GM21447 (cell line): ENCODE results near the gene BCR.

Experiments
- ATAC-seq: cut with Tn5 transposase; IDR thresholded peaks from one replicate; pipeline ENCODE4 v1.9.1; 2021; ENCODE audit not compliant: unreplicated experiment

The BCR gene

DNA sequence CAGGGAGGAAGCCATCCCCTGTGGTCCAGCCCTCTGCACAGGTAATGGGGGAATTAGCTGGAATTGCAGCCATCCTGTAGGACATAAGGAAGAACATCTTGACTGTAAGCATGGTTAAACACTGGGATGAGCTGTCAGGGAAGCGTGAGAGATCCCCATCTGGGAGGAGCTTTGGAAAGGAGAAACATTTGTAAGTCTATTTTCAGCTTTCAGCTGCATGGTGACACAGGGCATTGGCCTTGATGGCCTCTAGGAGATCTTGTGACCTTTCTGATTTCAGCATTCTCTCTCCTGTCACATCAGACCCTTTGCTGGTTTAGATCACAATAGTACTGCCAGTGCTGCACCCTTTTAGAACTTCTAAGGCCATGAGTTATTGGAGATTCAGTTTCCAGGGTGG, 47.1 kb downstream of the BCR start:
- no peak for ATAC-seq

DNA sequence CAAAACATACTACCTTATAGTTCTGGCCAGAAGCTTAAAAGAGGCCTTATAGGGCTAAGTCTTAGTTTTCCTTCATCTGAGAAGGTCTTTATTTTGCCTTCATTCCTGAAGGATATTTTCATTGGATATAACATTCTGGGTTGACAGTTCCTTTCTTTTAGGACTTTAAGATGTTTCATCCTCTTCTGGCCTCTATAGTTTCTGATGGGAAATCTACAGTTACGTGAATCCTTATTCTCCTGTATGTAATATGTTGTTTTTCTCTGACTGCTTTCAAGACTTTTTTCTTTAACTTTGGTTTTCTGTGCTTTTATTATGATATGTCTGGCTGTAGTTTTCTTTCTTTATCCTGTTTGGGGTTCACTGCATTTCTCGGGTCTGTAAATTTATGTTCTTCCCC, 48.2 kb downstream of the BCR start:
- ATAC-seq: no peak

GRCh38 chr22:23229646-23230045, 49.3 kb downstream of the BCR start:
- ATAC-seq: no peak

- ATAC-seq: no peak
Observed at GRCh38 chr22:23230348-23231068, 50.2 kb downstream of the BCR start.

GRCh38 chr22:23231471-23232093, 51.3 kb downstream of the BCR start:
- ATAC-seq: no peak

DNA sequence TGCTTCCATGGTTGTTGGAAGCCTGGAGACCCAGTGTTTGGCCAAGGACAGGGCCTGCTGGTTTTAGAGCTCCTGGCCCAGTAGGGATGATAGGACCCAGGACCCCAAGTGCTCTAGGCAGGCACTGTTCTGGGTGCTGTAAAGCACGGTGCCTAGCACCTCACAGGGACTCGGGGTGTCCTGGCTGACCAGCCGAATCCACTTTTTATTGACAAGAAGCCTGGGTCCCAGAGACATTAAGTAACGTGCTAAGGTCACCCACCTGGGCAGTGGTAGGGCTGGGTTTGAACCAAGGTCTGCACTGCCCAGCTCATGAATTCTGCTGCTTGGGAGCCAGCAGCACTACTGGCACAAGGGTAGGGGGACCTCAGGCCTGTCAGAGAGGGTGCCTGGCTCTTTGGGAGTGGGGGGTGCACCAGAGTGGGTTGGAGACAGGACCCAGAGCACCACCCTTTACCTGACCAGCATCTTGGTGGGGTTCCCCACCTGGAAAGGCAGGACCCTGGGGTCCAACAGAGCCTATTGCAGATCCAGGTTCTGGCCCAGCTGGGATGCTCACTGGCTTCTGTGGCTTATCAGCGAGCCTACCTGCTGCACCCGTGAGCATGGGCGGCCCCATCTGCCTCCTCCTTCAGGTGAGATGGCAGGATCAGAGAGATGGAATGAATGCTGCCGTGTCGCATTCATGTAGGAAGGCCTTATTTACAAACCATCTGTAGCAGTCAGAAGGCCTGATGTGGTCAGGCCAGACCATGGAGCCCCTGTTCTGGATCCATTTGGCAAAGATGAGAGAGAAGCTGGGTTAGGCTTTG, 52.0 kb downstream of the BCR start:
- ATAC-seq: no peak

- no peak for ATAC-seq
Observed at GRCh38 chr22:23233084-23233531, 52.8 kb downstream of the BCR start.

DNA sequence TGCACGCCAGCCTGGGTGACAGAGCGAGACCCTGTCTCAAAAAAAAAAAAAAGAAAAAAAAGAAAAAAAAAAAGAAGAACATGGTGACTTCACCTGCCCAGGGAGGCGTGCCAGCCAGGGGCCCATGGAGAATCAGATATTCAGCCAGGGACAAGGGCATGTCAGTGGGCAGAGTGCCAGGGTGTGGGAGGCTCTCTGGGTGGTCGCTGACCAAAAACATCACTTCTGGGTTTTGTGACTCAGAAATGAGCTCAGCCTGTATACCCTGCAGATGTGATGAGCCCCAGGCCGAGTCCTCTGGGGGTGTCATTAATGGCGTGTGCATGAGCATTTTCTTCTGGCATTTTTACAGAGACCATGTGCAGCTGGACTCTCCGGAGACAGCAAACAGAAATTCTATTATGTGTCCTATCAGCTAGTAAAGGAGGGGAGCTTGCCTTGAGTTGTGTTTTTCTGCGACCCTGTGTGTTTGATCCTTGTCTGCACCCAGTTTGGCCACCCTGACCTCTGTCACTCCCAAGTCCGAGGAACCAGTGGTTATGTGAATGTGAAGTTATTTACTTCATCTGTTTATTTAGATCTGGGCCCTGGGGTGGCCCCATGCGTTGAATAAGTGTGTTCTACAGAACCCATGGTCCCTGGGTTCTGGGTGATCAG, 53.6 kb downstream of the BCR start:
- ATAC-seq: no peak

- ATAC-seq: no peak
Observed at GRCh38 chr22:23234409-23235161, 54.3 kb downstream of the BCR start.

DNA sequence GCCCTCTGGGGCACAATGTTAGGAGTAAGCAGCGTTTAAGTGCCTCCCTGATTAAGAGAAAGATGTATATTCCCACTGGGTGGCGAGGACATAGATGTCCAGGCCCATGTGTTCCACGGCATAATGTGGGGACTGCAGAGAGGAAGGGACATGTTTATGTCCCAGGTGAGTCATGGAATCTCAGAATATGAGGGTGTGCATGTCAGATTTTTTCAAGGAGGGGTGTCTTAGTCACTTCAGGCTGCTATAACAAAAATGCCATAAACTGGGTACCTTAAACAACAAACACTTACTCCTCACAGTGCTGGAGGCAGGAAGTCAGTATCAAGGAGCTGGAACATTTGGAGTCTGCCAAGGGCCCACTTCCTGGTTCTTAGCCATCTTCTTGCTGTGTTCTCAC, 55.1 kb downstream of the BCR start:
- ATAC-seq: no peak

DNA sequence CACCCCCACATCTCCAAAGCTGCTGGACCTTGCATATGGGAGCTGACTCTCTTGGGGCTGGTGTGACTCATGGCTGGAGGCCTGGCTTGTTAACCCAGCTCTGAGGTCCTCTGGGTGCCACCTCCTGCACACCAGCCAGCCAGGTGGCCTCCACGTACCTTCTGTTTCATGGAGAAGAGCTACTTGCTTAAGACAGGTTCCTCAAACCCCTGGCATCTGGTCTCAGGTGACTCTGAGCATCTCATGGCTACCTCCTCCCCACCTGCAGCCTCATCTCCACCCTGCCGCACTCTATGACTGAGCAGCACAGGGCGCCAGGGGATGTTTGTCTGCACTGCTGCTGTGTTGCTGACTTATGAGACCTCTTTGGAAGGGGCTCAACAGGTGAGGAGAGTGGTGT, 55.7 kb downstream of the BCR start:
- no peak for ATAC-seq

GRCh38 chr22:23236440-23237184, 56.3 kb downstream of the BCR start:
- ATAC-seq: no peak

DNA sequence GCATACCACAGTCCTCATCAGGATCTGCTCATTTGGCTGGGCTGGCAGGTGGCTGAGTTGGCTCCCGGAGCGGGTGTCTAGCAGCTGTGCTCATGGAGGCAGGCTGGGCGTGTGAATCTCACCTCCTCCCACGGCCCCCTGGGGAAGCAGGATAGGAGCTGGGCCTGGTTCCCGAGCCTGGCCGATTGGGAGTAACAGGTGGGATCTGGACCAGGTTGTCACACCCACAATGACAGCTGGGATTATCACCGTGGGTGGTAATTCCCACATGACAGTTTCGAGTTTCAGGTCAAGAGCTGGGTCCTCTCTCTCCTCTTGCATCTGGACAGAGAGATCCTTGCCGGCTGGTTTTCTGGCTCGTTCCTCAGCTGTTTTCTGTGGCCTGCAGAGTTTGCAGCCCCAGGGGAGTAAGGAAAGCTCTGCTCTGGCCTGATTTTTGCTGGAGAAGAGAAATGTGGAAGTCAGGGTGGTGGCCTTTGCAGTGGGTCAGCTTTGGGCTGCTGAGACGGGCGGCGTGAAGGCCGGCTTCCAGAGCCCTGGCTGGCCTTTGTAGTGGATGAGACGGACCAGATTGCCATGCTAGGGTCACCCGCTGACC, 57.0 kb downstream of the BCR start:
- ATAC-seq: no peak

DNA sequence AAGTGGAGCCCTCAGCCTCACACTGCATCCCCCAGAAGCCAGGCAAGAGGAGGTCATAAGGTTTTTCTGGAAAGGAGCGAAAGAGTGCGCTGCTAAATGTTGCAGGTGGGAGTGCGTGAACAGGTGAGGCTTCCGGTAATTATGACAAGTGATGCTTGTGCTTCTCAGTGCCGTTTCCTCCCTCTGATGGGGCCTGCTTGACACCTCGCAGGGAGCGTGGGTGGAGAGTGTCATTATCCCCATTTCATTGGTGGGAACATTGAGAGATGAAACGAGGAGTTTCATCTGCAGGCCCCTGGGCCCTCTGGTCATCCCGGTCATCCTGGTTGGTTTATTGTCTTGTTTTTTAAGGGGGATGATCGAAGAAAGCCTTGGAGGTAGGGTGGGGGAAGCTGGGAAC, 57.5 kb downstream of the BCR start:
- no peak for ATAC-seq

DNA sequence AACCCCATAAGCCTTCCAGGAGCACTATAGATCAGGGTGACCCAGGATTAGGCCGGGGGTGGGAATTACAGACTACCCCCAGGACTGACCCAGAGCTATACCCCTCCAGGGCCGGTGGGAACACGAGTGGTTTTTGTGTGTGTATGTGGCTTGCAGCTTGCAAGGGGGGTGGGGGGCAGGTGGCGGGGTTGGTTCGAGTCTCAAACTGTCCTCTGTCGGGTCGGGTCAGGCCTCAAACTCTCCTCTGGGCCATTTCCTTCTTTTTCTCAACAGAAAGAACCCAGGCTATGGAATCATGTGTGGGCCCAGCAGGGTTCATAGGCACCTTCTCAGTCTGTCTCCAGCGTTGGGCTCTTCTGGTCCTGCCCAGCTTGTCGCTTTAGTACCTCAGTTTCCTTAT, 58.4 kb downstream of the BCR start:
- ATAC-seq: no peak

GRCh38 chr22:23239429-23239828, 59.1 kb downstream of the BCR start:
- no peak for ATAC-seq

GRCh38 chr22:23240639-23241389, 60.5 kb downstream of the BCR start:
- no peak for ATAC-seq

DNA sequence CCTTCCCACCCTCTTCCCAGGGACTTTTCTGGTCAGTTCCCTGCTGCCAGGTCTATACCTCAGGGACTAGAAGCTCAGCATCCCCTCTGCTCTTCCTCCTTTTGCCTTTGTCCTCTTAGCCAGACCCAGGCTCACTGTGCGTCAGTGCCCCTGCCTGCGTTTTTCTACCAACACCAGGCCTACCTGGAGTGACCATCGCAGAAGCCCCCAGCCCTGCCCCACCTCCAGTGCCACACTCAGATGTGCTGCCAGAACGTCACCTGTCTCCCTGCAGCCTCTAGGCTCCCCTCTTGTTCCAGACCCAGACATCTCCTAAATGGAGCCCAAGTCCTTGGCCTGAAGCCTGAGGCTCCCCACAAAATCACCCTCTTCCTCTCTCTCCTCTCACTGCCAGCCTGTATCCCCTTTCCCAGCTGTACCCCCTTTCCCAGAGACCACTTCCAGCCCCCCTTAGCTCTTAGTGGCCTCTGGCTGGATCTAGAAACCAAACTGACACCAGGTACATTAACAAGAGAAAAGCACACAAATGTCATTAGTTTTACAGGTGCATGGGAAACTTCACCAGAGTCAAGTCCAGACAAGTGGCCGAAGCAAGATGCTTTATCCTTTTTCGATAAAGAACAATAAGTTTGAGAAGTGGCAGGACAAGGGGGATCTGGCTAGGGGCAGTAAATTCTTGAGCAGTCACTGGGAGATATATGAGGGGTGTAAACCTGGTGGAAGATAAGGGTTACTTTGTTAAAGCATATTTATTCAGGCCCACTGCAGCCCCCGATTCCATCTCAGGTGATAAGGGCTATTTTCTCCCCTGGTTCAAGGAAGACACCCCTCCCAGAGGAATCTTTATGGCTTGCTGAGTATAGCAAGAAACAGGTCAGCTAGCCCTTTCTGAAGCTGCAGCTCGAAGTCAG, 61.5 kb downstream of the BCR start:
- no peak for ATAC-seq
